ENCODE measurements around the gene FOXO1. TPM values are rescaled to one million over a fixed set of nuclear protein-coding genes. Genes with fewer than 3 reads are reported as not detected.

The FOXO1 gene
- total RNA-seq, 1 experiment from 2014 or later = 37.7 TPM

- CTCF ChIA-PET = interaction anchor here (0.6 to 0.7 kb wide), 2 partner anchors 12 to 257 kb away, joined by 3 read pairs; no protein-coding TSS in a partner anchor
- DNase-seq (ENCODE audit: unreplicated experiment) = no peak
- no TSS peak for BruUV-seq (replicated peaks)
- intact Hi-C loops (cut with micrococcal nuclease) = no loop called here
- POLR2A ChIA-PET = interaction anchor here (0.6 kb wide), 1 partner anchor 21 kb away, joined by 3 read pairs; no protein-coding TSS in a partner anchor
- TF ChIP-seq CTCF (IDR thresholded peaks at IDR 0.05; ENCODE audit: unreplicated experiment) = no peak
- Mint-ChIP-seq H3K36me3 (ENCODE audit: insufficient read depth, unreplicated experiment) (no peaks in the 10 kb centered on the region), H3K27me3 (ENCODE audit: insufficient read depth, unreplicated experiment) (no peaks in the 10 kb centered on the region), H3K4me1 (ENCODE audit: insufficient read depth, unreplicated experiment) (peaks cover 6% of the 10 kb centered on the region), H3K4me3 (ENCODE audit: unreplicated experiment) (no peak overlapping the region), H3K27ac (ENCODE audit: low read depth, unreplicated experiment) (no peak overlapping the region), H3K9me3 (ENCODE audit: unreplicated experiment) (no peaks in the 10 kb centered on the region)
These were observed 158.3 kb downstream of the FOXO1 start for GRCh38 chr13:40508127-40508526.

GRCh38 chr13:40506592-40507446 lies 159.6 kb downstream of the FOXO1 start:
- TF ChIP-seq CTCF (IDR thresholded peaks at IDR 0.05; ENCODE audit: unreplicated experiment) = no peak
- Mint-ChIP-seq H3K27ac (ENCODE audit: low read depth, unreplicated experiment) (no peak overlapping the region), H3K27me3 (ENCODE audit: insufficient read depth, unreplicated experiment) (no peaks in the 10 kb centered on the region), H3K4me1 (ENCODE audit: insufficient read depth, unreplicated experiment) (peaks cover 6% of the 10 kb centered on the region), H3K36me3 (ENCODE audit: insufficient read depth, unreplicated experiment) (no peaks in the 10 kb centered on the region), H3K9me3 (ENCODE audit: unreplicated experiment) (no peaks in the 10 kb centered on the region), H3K4me3 (ENCODE audit: unreplicated experiment) (no peak overlapping the region)
- no TSS peak for BruUV-seq (replicated peaks)
- POLR2A ChIA-PET = no interaction called here
- intact Hi-C loops (cut with micrococcal nuclease) = no loop called here
- CTCF ChIA-PET = interaction anchor here (0.6 to 1.1 kb wide), 2 partner anchors 19 to 138 kb away, joined by 3 to 5 read pairs; no protein-coding TSS in a partner anchor
- DNase-seq (ENCODE audit: unreplicated experiment) = no peak

Other genes starting within 250 kb of the FOXO1 start
- gene MRPS31, start 104.5 kb upstream of the FOXO1 start, total RNA-seq (2022) = 19.2 and 19.4 TPM in 2 replicates
- gene SLC25A15, start 123.0 kb upstream of the FOXO1 start, total RNA-seq (2022) = 14.3 and 15.5 TPM in 2 replicates